ENCODE data around the gene PDCL2. TPM values are rescaled to one million over a fixed set of nuclear protein-coding genes. Genes with fewer than 3 reads are reported as not detected.

Gene PDCL2
- total RNA-seq, 1 donor from 2014 or later, result not detected

- FAIRE-seq (no peak), DNase-seq (ENCODE audit: low spot score in 2 of 2) (no peak)
These were observed 46.9 kb downstream of the PDCL2 start for GRCh38 chr4:55545151-55545550.

GRCh38 chr4:55543858-55544257 is 48.2 kb downstream of the PDCL2 start:
- FAIRE-seq, result no peak
- DNase-seq (ENCODE audit: low spot score in 2 of 2), result no peak

GRCh38 chr4:55540271-55540670 is 51.8 kb downstream of the PDCL2 start:
- no peak for FAIRE-seq
- DNase-seq (ENCODE audit: low spot score in 2 of 2), result no peak

- DNase-seq (ENCODE audit: low spot score in 2 of 2) (no peak), FAIRE-seq (no peak)
These were observed 52.4 kb downstream of the PDCL2 start for GRCh38 chr4:55539658-55540057.

GRCh38 chr4:55538531-55538930 is 53.5 kb downstream of the PDCL2 start:
- no peak for DNase-seq (ENCODE audit: low spot score in 2 of 2)
- FAIRE-seq, result no peak

GRCh38 chr4:55534306-55534705 is 57.7 kb downstream of the PDCL2 start:
- DNase-seq (ENCODE audit: low spot score in 2 of 2) (no peak), FAIRE-seq (no peak)

GRCh38 chr4:55530691-55531090 is 61.4 kb downstream of the PDCL2 start:
- DNase-seq (ENCODE audit: low spot score in 2 of 2) (no peak), FAIRE-seq (no peak)

- no peak for DNase-seq (ENCODE audit: low spot score in 2 of 2)
- FAIRE-seq, result no peak
These were observed 61.9 kb downstream of the PDCL2 start for GRCh38 chr4:55530167-55530566.

- no peak for FAIRE-seq
- DNase-seq (ENCODE audit: low spot score in 2 of 2), result no peak
These were observed 63.6 kb downstream of the PDCL2 start for GRCh38 chr4:55528491-55528890.

GRCh38 chr4:55524844-55525571 is 67.0 kb downstream of the PDCL2 start:
- DNase-seq (ENCODE audit: low spot score in 2 of 2), result no peak
- FAIRE-seq, result no peak

- FAIRE-seq (no peak), DNase-seq (ENCODE audit: low spot score in 2 of 2) (no peak)
These were observed 73.6 kb downstream of the PDCL2 start for GRCh38 chr4:55518442-55518841.

- FAIRE-seq, result no peak
These were observed 74.4 kb downstream of the PDCL2 start for GRCh38 chr4:55517526-55518229.

GRCh38 chr4:55512922-55513571 is 79.0 kb downstream of the PDCL2 start:
- no peak for FAIRE-seq
- DNase-seq (ENCODE audit: low spot score in 2 of 2), result no peak

More at GRCh38 chr4:55517526-55518229, 74.4 kb downstream of the PDCL2 start:
- no peak for DNase-seq (ENCODE audit: low spot score in 2 of 2)

GRCh38 chr4:55512077-55512476 is 80.0 kb downstream of the PDCL2 start:
- no peak for FAIRE-seq
- DNase-seq (ENCODE audit: low spot score in 2 of 2), result no peak

- no peak for DNase-seq (ENCODE audit: low spot score in 2 of 2)
- no peak for FAIRE-seq
These were observed 81.4 kb downstream of the PDCL2 start for GRCh38 chr4:55510685-55511084.

- FAIRE-seq (no peak), DNase-seq (ENCODE audit: low spot score in 2 of 2) (no peak)
These were observed 82.8 kb downstream of the PDCL2 start for GRCh38 chr4:55509266-55509665.

GRCh38 chr4:55507612-55508011 is 84.4 kb downstream of the PDCL2 start:
- no peak for FAIRE-seq
- DNase-seq (ENCODE audit: low spot score in 2 of 2), result no peak
